MCF 10A (cell line): ENCODE measurements around the gene HOXB13. TPM values are rescaled to one million over a fixed set of nuclear protein-coding genes. Genes with fewer than 3 reads are reported as not detected.

Experiments
- BruUV-seq: library from RNA; stranded (reverse); fragments of 400-500 nt; replicated peaks from 2 replicates; lab custom pipeline; 2021; lab: Mats Ljungman, UMichigan
- CTCF ChIA-PET: fragments of 300-600 bp; sonication (Branson Sonifier 250); formaldehyde crosslinking; extraction: SDS; loops from one replicate; lab custom pipeline; 2021; ENCODE audit warnings: antibody characterized with exemption, inconsistent platforms; lab: Yijun Ruan, JAX
- POLR2A ChIA-PET: fragments of 300-600, 350-650 bp; sonication (Branson Sonifier 250); formaldehyde crosslinking; extraction: SDS; loops from one replicate; lab custom pipeline; 2020; ENCODE audit warnings: antibody characterized with exemption, inconsistent platforms; lab: Yijun Ruan, JAX
- DNase-seq: peaks from one replicate; pipeline ENCODE4 v3.0.0-alpha.2; 2018; ENCODE audit not compliant: unreplicated experiment
- H3K27ac Mint-ChIP-seq: one replicate; pipeline ENCODE4 v1.8.0; 2022; ENCODE audit warnings: mild to moderate bottlenecking, low read depth, mixed read lengths; ENCODE audit not compliant: unreplicated experiment
- H3K27me3 Mint-ChIP-seq: one replicate; pipeline ENCODE4 v1.8.0; 2022; ENCODE audit warnings: mixed read lengths; ENCODE audit not compliant: insufficient read depth, unreplicated experiment
- H3K36me3 Mint-ChIP-seq: one replicate; pipeline ENCODE4 v1.8.0; 2022; ENCODE audit warnings: mild to moderate bottlenecking, moderate library complexity, mixed read lengths; ENCODE audit not compliant: insufficient read depth, unreplicated experiment
- H3K4me1 Mint-ChIP-seq: one replicate; pipeline ENCODE4 v1.8.0; 2022; ENCODE audit warnings: mixed read lengths; ENCODE audit not compliant: insufficient read depth, unreplicated experiment
- H3K4me3 Mint-ChIP-seq: one replicate; pipeline ENCODE4 v1.8.0; 2022; ENCODE audit warnings: mild to moderate bottlenecking, moderate library complexity, mixed read lengths; ENCODE audit not compliant: unreplicated experiment
- H3K9me3 Mint-ChIP-seq: one replicate; pipeline ENCODE4 v1.8.0; 2022; ENCODE audit warnings: mixed read lengths; ENCODE audit not compliant: unreplicated experiment
- CTCF ChIP-seq: fragments of 200-600 bp; IDR thresholded peaks from one replicate; pipeline ENCODE4 v1.8.0; 2022; ENCODE audit warnings: antibody characterized with exemption, mild to moderate bottlenecking; ENCODE audit not compliant: unreplicated experiment
- intact Hi-C: fragments of 100-400 bp; cut with micrococcal nuclease; formaldehyde crosslinking; loops from 2 replicates; pipeline ENCODE4 v1.14.1; 2022
- total RNA-seq: library from RNA; stranded (reverse); gene quantifications from 2 replicates; pipeline ENCODE4 v1.2.3, GENCODE V29; 2022

Gene HOXB13
- total RNA-seq, 1 experiment from 2014 or later = not detected

GRCh38 chr17:48752399-48753288, 24.1 kb upstream of the HOXB13 start:
- intact Hi-C loops = no loop called here
- ChIA-PET POLR2A (no interaction called here), CTCF (interaction anchor here (0.5 kb wide), 1 partner anchor 53 kb away, joined by 3 read pairs; no protein-coding TSS in a partner anchor)
- no peak overlapping the region for H3K27ac Mint-ChIP-seq
- DNase-seq = no peak
- H3K36me3 Mint-ChIP-seq = no peaks in the 10 kb centered on the region
- no peaks in the 10 kb centered on the region for H3K9me3 Mint-ChIP-seq
- H3K4me1 Mint-ChIP-seq = no peaks in the 10 kb centered on the region
- H3K4me3 Mint-ChIP-seq = no peak overlapping the region
- peaks cover 89% of the 10 kb centered on the region for H3K27me3 Mint-ChIP-seq
- TF ChIP-seq CTCF = no peak
- no TSS peak for BruUV-seq

GRCh38 chr17:48751733-48752398, 23.3 kb upstream of the HOXB13 start:
- ChIA-PET CTCF (interaction anchor here (0.5 to 1.0 kb wide), 2 partner anchors 38 to 53 kb away, joined by 3 to 5 read pairs; no protein-coding TSS in a partner anchor), POLR2A (no interaction called here)
- H3K27ac Mint-ChIP-seq = no peak overlapping the region
- no peak overlapping the region for H3K4me3 Mint-ChIP-seq
- no peaks in the 10 kb centered on the region for H3K4me1 Mint-ChIP-seq
- BruUV-seq = no TSS peak
- H3K36me3 Mint-ChIP-seq = no peaks in the 10 kb centered on the region
- intact Hi-C loops = no loop called here
- TF ChIP-seq CTCF = no peak
- no peaks in the 10 kb centered on the region for H3K9me3 Mint-ChIP-seq
- H3K27me3 Mint-ChIP-seq = peaks cover 95% of the 10 kb centered on the region
- DNase-seq = no peak

- no peak for DNase-seq
- intact Hi-C loops = no loop called here
- no peaks in the 10 kb centered on the region for H3K4me1 Mint-ChIP-seq
- no peak overlapping the region for H3K27ac Mint-ChIP-seq
- no peak overlapping the region for H3K4me3 Mint-ChIP-seq
- H3K36me3 Mint-ChIP-seq = no peaks in the 10 kb centered on the region
- TF ChIP-seq CTCF = no peak
- POLR2A ChIA-PET = interaction anchor here (1.4 kb wide), 1 partner anchor 61 kb away, joined by 6 read pairs; no protein-coding TSS in a partner anchor
- BruUV-seq = no TSS peak
- peaks cover 95% of the 10 kb centered on the region for H3K27me3 Mint-ChIP-seq
- H3K9me3 Mint-ChIP-seq = no peaks in the 10 kb centered on the region
- CTCF ChIA-PET = interaction anchor here (1.0 kb wide), 1 partner anchor 39 kb away, joined by 5 read pairs; no protein-coding TSS in a partner anchor
Observed at GRCh38 chr17:48751172-48751571, 22.6 kb upstream of the HOXB13 start.
